Thyroid gland (tissue), 4 donors: ENCODE measurements around the gene FBXO47.

Experiments used
- CTCF ChIP-seq, 6 experiments: fragments of 200-600 bp in 3 of 6; fragments of 450-650 bp in 3 of 6; sonication (generic) in 3 of 6; IDR thresholded peaks; one replicate each; pipeline ENCODE4 v1.5.1; 2016 to 2019; ENCODE audit warnings: antibody characterized with exemption in 6 of 6, mild to moderate bottlenecking in 2 of 6, inconsistent platforms in 1 of 6, moderate library complexity in 1 of 6
- POLR2A ChIP-seq, 2 donors: fragments of 450-650 bp; IDR thresholded peaks; one replicate each; pipeline ENCODE4 v1.6.1; 2017; ENCODE audit warnings: antibody characterized with exemption in 2 of 2, mild to moderate bottlenecking in 2 of 2, moderate library complexity in 1 of 2

- TF ChIP-seq CTCF (IDR thresholded peaks at IDR 0.05) (no peak), POLR2A (IDR thresholded peaks at IDR 0.05) (no peak)
These were observed 45.3 kb downstream of the FBXO47 start for GRCh38 chr17:38921756-38922411.
